Measurements from ENCODE around the gene PHF19. TPM values are rescaled to one million over a fixed set of nuclear protein-coding genes. Genes with fewer than 3 reads are reported as not detected.

PHF19 gene
- total and polyA plus RNA-seq, 11 donors: 9.6 to 28.0 (median 12.5) TPM

DNA sequence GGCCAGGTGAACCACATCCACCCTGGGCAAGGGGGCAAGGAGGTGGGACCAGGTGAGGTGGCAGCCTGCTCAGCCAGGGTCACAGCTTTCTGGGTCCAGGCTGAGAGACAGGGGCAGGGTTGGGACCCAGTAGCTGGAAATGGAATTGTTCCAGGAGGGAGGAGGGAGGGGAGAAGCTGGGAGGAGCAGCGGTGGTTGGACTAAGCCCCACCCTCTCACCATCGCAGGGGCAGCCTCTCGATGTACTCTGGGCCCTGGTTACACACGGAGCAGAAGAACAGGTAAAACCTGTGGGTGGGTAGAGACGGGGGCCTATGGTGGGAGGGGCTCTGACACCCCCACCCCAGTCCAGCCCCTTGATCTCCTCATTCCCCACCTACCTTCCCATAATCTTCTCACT, 11.2 kb downstream of the PHF19 start:
- Histone ChIP-seq H3K36me3 (peaks cover 0 to 69% (median 34%) of the 10 kb centered on the region in 9 donors), H3K9me3 (no peaks in the 10 kb centered on the region), H3K4me3 (no peak overlapping the region), H3K27me3 (no peaks in the 10 kb centered on the region), H3K27ac (no peak overlapping the region), H3K4me1 (peaks cover 0 to 20% (median 2%) of the 10 kb centered on the region in 12 donors)
- WGBS, 4 donors: 65 to 76% (median 67%) methylated on average over 5 of the region's 5 CpGs
- DNase-seq (no peak), ATAC-seq (no peak)
- TF ChIP-seq POLR2A (IDR thresholded peaks at IDR 0.05): no peak
- intact Hi-C loops (cut with DNase I): no loop called here

DNA sequence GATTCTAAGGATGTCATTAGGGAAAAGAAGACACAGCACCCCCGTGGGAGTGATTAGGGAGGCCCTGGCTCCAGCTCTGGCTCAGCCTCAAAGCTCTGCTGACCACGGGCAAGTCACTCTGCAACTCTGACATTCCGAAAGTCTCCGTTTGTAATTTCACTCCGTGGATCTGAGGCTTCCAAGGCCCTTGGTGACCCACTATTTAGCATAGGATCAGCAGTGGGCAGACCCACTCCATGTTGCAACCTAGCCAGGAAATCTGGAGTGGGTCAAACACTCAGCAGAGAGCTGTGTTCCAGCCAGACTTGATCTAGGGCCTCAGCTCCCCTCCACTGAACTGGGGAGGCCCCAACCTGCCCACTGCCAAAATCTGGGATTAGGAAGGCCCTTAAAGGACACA, 11.8 kb downstream of the PHF19 start:
- TF ChIP-seq POLR2A (IDR thresholded peaks at IDR 0.05): no peak
- TF ChIP-seq, protein P1, sequence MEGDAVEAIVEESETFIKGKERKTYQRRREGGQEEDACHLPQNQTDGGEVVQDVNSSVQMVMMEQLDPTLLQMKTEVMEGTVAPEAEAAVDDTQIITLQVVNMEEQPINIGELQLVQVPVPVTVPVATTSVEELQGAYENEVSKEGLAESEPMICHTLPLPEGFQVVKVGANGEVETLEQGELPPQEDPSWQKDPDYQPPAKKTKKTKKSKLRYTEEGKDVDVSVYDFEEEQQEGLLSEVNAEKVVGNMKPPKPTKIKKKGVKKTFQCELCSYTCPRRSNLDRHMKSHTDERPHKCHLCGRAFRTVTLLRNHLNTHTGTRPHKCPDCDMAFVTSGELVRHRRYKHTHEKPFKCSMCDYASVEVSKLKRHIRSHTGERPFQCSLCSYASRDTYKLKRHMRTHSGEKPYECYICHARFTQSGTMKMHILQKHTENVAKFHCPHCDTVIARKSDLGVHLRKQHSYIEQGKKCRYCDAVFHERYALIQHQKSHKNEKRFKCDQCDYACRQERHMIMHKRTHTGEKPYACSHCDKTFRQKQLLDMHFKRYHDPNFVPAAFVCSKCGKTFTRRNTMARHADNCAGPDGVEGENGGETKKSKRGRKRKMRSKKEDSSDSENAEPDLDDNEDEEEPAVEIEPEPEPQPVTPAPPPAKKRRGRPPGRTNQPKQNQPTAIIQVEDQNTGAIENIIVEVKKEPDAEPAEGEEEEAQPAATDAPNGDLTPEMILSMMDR (IDR thresholded peaks at IDR 0.05): no peak
- WGBS, 4 donors: 68 to 84% (median 77%) methylated on average over 5 of the region's 5 CpGs
- Histone ChIP-seq H3K4me3 (no peak overlapping the region), H3K4me1 (peaks cover 0 to 17% (median 2%) of the 10 kb centered on the region in 12 donors), H3K27me3 (no peaks in the 10 kb centered on the region), H3K36me3 (peaks cover 0 to 70% (median 40%) of the 10 kb centered on the region in 9 donors), H3K9me3 (no peaks in the 10 kb centered on the region), H3K27ac (no peak overlapping the region)
- DNase-seq: no peak
- ATAC-seq: no peak
- intact Hi-C loops (cut with DNase I): no loop called here

DNA sequence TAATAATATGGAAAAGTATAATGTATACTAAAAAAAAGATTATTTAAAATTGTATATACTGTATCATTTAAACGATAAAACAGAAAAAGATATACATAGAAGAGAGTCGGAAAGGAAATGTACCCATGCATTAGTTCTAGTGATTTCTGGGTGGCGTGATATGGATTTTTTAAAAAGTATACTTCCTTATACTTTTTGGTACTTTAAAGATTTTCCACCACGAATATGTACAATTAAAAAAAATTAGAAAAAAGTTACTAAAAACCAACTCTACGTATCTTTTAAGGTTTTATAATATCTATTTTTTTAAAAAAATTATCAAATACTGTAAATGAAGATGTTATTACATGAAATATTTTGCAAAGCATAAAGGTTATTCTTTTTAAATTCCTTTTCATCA, 12.3 kb downstream of the PHF19 start:
- H3K36me3 ChIP-seq: peaks cover 0 to 75% (median 44%) of the 10 kb centered on the region in 9 donors
- ATAC-seq: no peak

DNA sequence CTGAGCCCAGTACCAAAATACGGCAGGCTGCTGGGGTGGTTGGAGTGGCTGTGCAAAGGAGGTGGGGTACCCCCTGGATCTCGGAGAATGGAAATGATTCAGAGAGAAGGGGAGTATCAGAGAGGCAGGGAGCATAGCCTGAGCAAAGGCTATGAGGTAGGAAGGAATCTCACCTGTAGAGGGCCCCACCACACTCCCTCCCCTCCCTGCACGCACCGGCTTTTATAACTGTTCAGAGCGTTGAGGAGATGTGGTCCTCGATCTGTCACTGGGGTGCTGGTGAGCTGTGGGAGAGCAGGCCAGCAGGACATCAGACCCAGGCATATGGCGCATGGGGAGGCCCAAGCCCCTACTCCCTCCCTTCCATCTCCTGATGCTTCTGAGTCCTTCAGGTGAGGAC, 13.2 kb downstream of the PHF19 start:
- DNase-seq: no peak
- whole genome bisulfite sequencing, 4 donors: 85 to 93% (median 90%) methylated on average over 7 of the region's 7 CpGs
- TF ChIP-seq, protein P1 (IDR thresholded peaks at IDR 0.05): no peak
- TF ChIP-seq POLR2A (IDR thresholded peaks at IDR 0.05): no peak
- Histone ChIP-seq H3K27me3 (no peaks in the 10 kb centered on the region), H3K4me3 (no peak overlapping the region), H3K27ac (no peak overlapping the region), H3K4me1 (peaks cover 0 to 10% (median 0%) of the 10 kb centered on the region in 12 donors), H3K9me3 (no peaks in the 10 kb centered on the region), H3K36me3 (peaks cover 0 to 83% (median 49%) of the 10 kb centered on the region in 9 donors)
- ATAC-seq: no peak
- intact Hi-C loops (cut with DNase I): no loop called here

More for the DNA sequence above, 12.3 kb downstream of the PHF19 start:
- Histone ChIP-seq H3K27ac (no peak overlapping the region), H3K4me3 (no peak overlapping the region), H3K9me3 (no peaks in the 10 kb centered on the region), H3K4me1 (peaks cover 0 to 13% (median 2%) of the 10 kb centered on the region in 12 donors), H3K27me3 (no peaks in the 10 kb centered on the region)
- WGBS, 4 donors: 87 to 97% (median 95%) methylated on average over 5 of the region's 5 CpGs
- intact Hi-C loops (cut with DNase I): no loop called here
- no peak for DNase-seq
- TF ChIP-seq, protein P1 (IDR thresholded peaks at IDR 0.05): no peak
- TF ChIP-seq POLR2A (IDR thresholded peaks at IDR 0.05): no peak

DNA sequence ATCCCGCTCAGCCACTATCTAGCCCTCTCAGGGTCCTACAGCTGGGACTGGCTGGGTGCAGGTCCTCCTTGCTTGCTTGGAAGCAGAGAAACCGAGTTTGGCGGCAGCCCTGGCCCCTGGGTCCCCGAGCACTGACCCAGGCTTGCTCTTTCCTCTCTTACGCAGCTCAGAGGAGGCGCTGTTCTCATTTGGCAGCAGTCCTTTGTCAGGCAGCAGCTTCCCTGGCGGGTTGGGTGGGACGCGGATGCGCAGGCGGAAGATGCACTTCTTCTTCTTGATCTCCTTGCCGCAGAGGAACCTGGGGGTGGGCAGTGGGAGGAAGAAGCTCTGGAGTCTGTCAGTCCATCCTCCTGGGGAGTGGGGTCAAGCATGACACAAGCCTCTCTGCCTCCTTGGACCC, 14.5 kb downstream of the PHF19 start:
- Histone ChIP-seq H3K27ac (no peak overlapping the region), H3K27me3 (no peaks in the 10 kb centered on the region), H3K4me3 (no peak overlapping the region), H3K36me3 (peaks cover 0 to 95% (median 58%) of the 10 kb centered on the region in 9 donors), H3K9me3 (no peaks in the 10 kb centered on the region), H3K4me1 (peaks cover 0 to 3% (median 0%) of the 10 kb centered on the region in 12 donors)
- 91 to 100% (median 93%) methylated on average over 1 to 12 of the region's 12 CpGs for WGBS, 4 donors
- TF ChIP-seq, protein P1 (IDR thresholded peaks at IDR 0.05): no peak
- TF ChIP-seq POLR2A (IDR thresholded peaks at IDR 0.05): no peak
- DNase-seq: no peak
- intact Hi-C loops (cut with DNase I): no loop called here
- no peak for ATAC-seq
